Psoas muscle (tissue), 8 donors: ENCODE data around the gene IDI2. TPM values are rescaled to one million over a fixed set of nuclear protein-coding genes. Genes with fewer than 3 reads are reported as not detected.

ENCODE experiments used
- ATAC-seq, 4 donors: fragments of 200-7000 bp; cut with Tn5 transposase; one replicate each; pipeline ENCODE4 v1.9.1; 2020; ENCODE audit warnings: moderate library complexity in 3 of 4, mild to moderate bottlenecking in 2 of 4
- DNase-seq, 2 donors: peaks; one replicate each; pipeline ENCODE4 v3.0.0-alpha.2; 2020
- H3K27ac ChIP-seq: fragments of 200-600 bp; one replicate; pipeline ENCODE4 v1.8.0; 2022
- H3K27me3 ChIP-seq, 3 donors: fragments of 200-600 bp in 1 of 3; one replicate each; pipeline versions ENCODE4 v1.6.1 to v1.8.0; 2013 to 2022; ENCODE audit warnings: low read length in 2 of 3, mild to moderate bottlenecking in 2 of 3, moderate library complexity in 1 of 3; ENCODE audit not compliant: insufficient read depth in 3 of 3
- H3K36me3 ChIP-seq, 2 donors: fragments of 200-600 bp in 1 of 2; one replicate each; pipeline versions ENCODE4 v1.6.1 to v1.8.0; 2013 to 2022; ENCODE audit warnings: low read depth in 1 of 2, mild to moderate bottlenecking in 1 of 2, moderate library complexity in 1 of 2; ENCODE audit not compliant: insufficient read depth in 1 of 2
- H3K4me1 ChIP-seq: fragments of 200-600 bp; one replicate; pipeline ENCODE4 v1.8.0; 2022
- H3K4me3 ChIP-seq: fragments of 200-600 bp; one replicate; pipeline ENCODE4 v1.8.0; 2022; ENCODE audit warnings: mild to moderate bottlenecking
- H3K9me3 ChIP-seq: fragments of 200-600 bp; one replicate; pipeline ENCODE4 v1.8.0; 2022
- CTCF ChIP-seq: fragments of 200-600 bp; IDR thresholded peaks from one replicate; pipeline ENCODE4 v1.8.0; 2022; ENCODE audit warnings: antibody characterized with exemption
- WGBS, 3 donors: extraction: QIAGEN DNeasy Blood & Tissue Kit; methylation state at CpG; one replicate each; pipeline versions ENCODE4 v1.1.6 to v1.1.7; 2013; 5-methylcytosine and 5-hydroxymethylcytosine counted together
- intact Hi-C, 2 donors: fragments of 100-400 bp; cut with DNase I; formaldehyde crosslinking; loops; one replicate each; pipeline versions ENCODE4 v1.11.0 to v1.14.2; 2022
- polyA plus RNA-seq, 3 donors: library from polyadenylated mRNA; stranded (reverse); fragments of 200-250 nt; gene quantifications; one replicate each; pipeline ENCODE4 v1.2.3, GENCODE V29; 2013
- total RNA-seq, 4 donors: library from RNA; stranded (reverse); fragmentation: NEBNext Ultra II Directional in 2 of 4; extraction: Animal tissue kit (Norgen Biotek cat#: 25700) in 2 of 4; gene quantifications; one replicate each; pipeline versions ENCODE4 v1.2.1 to v1.2.4, GENCODE V29; 2021 to 2023
- donor health status: healthy with polysubstance abuse.
- donor health status: DM: no; HTN: no; CAD: no; lungs with moderate emphysema.
- donor health status: Bipolar disorder and iron deficiency.
- donor health status: healthy.
- donor health status: DM: yes; HTN: yes; CAD: no.
- donor health status: DM: no; HTN: no; CAD: no.
- donor health status: DM: no; HTN: no; CAD: no.
- donor health status: DM: yes; HTN: yes; CAD: no.

Gene IDI2
- total and polyA plus RNA-seq, 7 donors: 16.6 to 182 (median 133) TPM

GRCh38 chr10:1022413-1022812, 3.2 kb downstream of the IDI2 start:
- 44 to 60% (median 51%) methylated on average over 12 of the region's 12 CpGs for WGBS, 3 donors
- TF ChIP-seq CTCF: no peak
- Histone ChIP-seq H3K4me1 (peaks cover 24% of the 10 kb centered on the region), H3K27ac (peak overlapping the region; percentile 88), H3K4me3 (peak overlapping the region; percentile 51), H3K9me3 (no peaks in the 10 kb centered on the region), H3K36me3 (peaks cover 2 to 48% of the 10 kb centered on the region in 2 donors), H3K27me3 (no peaks in the 10 kb centered on the region)
- DNase-seq (peak in 1 of 2 donors; percentile 70), ATAC-seq (peak; percentile 63 to 77 (median 70))
- intact Hi-C loops: loop anchor here in 1 of 2 donors (5.0 kb wide), 1 partner anchor 40 kb away; no protein-coding TSS in a partner anchor

DNA sequence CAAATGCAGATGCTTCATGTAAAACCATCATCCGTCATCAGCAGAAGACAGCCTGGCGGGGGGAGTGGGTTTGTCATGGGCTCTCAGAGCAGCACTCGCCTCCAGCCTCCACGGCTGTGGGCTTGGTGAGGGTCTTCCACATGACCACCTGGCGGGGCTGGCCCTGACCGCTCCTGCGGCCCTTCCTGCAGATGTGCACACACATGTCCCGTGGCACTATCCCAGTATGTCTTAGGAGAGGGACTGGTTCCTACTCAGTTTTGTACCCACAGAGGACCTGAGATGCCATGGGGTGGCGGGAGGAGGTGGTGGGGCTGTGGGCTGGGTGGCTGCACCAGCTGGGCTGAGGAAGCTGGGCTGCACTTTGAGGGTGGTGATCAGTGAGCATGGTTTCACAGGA, 4.7 kb downstream of the IDI2 start:
- no peak for TF ChIP-seq CTCF
- Histone ChIP-seq H3K9me3 (no peaks in the 10 kb centered on the region), H3K27ac (no peak overlapping the region), H3K27me3 (no peaks in the 10 kb centered on the region), H3K4me1 (peaks cover 17% of the 10 kb centered on the region), H3K36me3 (peaks cover 4 to 62% of the 10 kb centered on the region in 2 donors), H3K4me3 (no peak overlapping the region)
- 93 to 96% (median 94%) methylated on average over 7 to 9 of the region's 9 CpGs for WGBS, 3 donors
- intact Hi-C loops: loop anchor here in 1 of 2 donors (5.0 kb wide), 1 partner anchor 41 kb away; no protein-coding TSS in a partner anchor
- ATAC-seq: no peak
- DNase-seq: no peak

DNA sequence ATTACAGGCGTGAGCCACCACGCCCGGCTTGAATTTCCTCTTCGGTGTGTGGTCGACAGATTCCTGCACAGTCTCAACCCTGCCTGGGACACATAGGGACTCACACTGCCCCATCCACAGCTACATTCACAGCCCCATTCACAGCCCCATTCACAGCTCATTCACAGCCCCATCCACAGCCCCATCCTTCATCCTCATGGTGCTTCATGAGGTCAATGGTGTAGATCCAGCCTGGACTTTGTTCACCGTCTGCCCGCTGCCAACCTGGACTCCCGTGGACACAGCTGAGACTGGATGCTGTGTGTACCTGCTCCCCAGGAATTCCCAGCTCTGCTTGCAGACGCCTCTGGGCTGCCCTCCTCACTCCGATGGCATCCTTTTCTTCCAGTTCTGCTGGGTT, 5.2 kb downstream of the IDI2 start:
- 84 to 92% (median 86%) methylated on average over 10 of the region's 10 CpGs for WGBS, 3 donors
- H3K9me3 ChIP-seq: no peaks in the 10 kb centered on the region
- H3K36me3 ChIP-seq: peaks cover 4 to 67% of the 10 kb centered on the region in 2 donors
- DNase-seq (no peak), ATAC-seq (no peak)
- H3K27ac ChIP-seq: no peak overlapping the region
- no peaks in the 10 kb centered on the region for H3K27me3 ChIP-seq
- no peak overlapping the region for H3K4me3 ChIP-seq
- intact Hi-C loops: loop anchor here in 1 of 2 donors (5.0 kb wide), 1 partner anchor 42 kb away; no protein-coding TSS in a partner anchor
- TF ChIP-seq CTCF: no peak
- H3K4me1 ChIP-seq: peaks cover 17% of the 10 kb centered on the region

- H3K36me3 ChIP-seq: peaks cover 9 to 75% of the 10 kb centered on the region in 2 donors
- no peak overlapping the region for H3K4me3 ChIP-seq
- H3K4me1 ChIP-seq: peaks cover 15% of the 10 kb centered on the region
- intact Hi-C loops: no loop called here
- H3K9me3 ChIP-seq: no peaks in the 10 kb centered on the region
- no peak for TF ChIP-seq CTCF
- no peak for ATAC-seq
- no peaks in the 10 kb centered on the region for H3K27me3 ChIP-seq
- peak overlapping the region; percentile 9 for H3K27ac ChIP-seq
- 90 to 92% (median 91%) methylated on average over 10 of the region's 10 CpGs for WGBS, 3 donors
- no peak for DNase-seq
Observed at GRCh38 chr10:1019362-1019761, 6.3 kb downstream of the IDI2 start.

GRCh38 chr10:1015688-1016087, 10.0 kb downstream of the IDI2 start:
- 90 to 97% (median 96%) methylated on average over 11 of the region's 11 CpGs for WGBS, 3 donors
- Histone ChIP-seq H3K27ac (no peak overlapping the region), H3K4me3 (no peak overlapping the region), H3K36me3 (peaks cover 19 to 95% of the 10 kb centered on the region in 2 donors), H3K9me3 (no peaks in the 10 kb centered on the region), H3K27me3 (no peaks in the 10 kb centered on the region), H3K4me1 (no peaks in the 10 kb centered on the region)
- ATAC-seq (no peak), DNase-seq (no peak)
- TF ChIP-seq CTCF: no peak
- intact Hi-C loops: no loop called here
